Fibroblast of lung (primary cell): ENCODE measurements around the gene UBE2L3. TPM values are rescaled to one million over a fixed set of nuclear protein-coding genes. Genes with fewer than 3 reads are reported as not detected.

Experiments used
- DNase-seq, 2 donors: peaks; one replicate each; pipeline versions ENCODE4 v3.0.0 to v3.0.0-alpha.2; 2010; ENCODE audit warnings: low read depth in 2 of 2
- H2AFZ ChIP-seq: 2 replicates; pipeline ENCODE4 v1.5.1; 2012; ENCODE audit warnings: low read length, control low read depth, inconsistent platforms
- H3K27ac ChIP-seq: 2 replicates; pipeline ENCODE4 v1.5.1; 2011; ENCODE audit warnings: low read length, control low read depth; ENCODE audit not compliant: insufficient read depth
- H3K27me3 ChIP-seq: 2 replicates; pipeline ENCODE4 v1.5.1; 2011; ENCODE audit warnings: mild to moderate bottlenecking, low read length; ENCODE audit not compliant: control insufficient read depth, insufficient read depth
- H3K36me3 ChIP-seq: 2 replicates; pipeline ENCODE4 v1.5.1; 2011; ENCODE audit warnings: low read length; ENCODE audit not compliant: control insufficient read depth, insufficient read depth
- H3K4me1 ChIP-seq: 2 replicates; pipeline ENCODE4 v1.5.1; 2011; ENCODE audit warnings: low read length; ENCODE audit not compliant: control insufficient read depth, insufficient read depth; ENCODE audit errors: extremely low read depth
- H3K4me2 ChIP-seq: 2 replicates; pipeline ENCODE4 v1.5.1; 2011; ENCODE audit warnings: low read length, control low read depth; ENCODE audit not compliant: insufficient read depth; ENCODE audit errors: extremely low read depth
- H3K4me3 ChIP-seq, 4 experiments: fragments of 200-600 bp in 1 of 4; sonication (generic) in 1 of 4; replicated peaks in 1 of 4; 2 replicates each; pipeline ENCODE4 v1.5.1; 2011 to 2016; ENCODE audit warnings: low read length in 4 of 4, low read depth in 3 of 4, mild to moderate bottlenecking in 3 of 4, control low read depth in 2 of 4, inconsistent platforms in 1 of 4, mixed read lengths in 1 of 4; ENCODE audit not compliant: insufficient read depth in 1 of 4; ENCODE audit errors: control extremely low read depth in 1 of 4
- H3K79me2 ChIP-seq: 2 replicates; pipeline ENCODE4 v1.5.1; 2012; ENCODE audit warnings: mild to moderate bottlenecking, low read length, inconsistent platforms; ENCODE audit not compliant: control insufficient read depth, insufficient read depth
- H3K9ac ChIP-seq: 2 replicates; pipeline ENCODE4 v1.5.1; 2011; ENCODE audit warnings: mild to moderate bottlenecking, low read length, control low read depth; ENCODE audit not compliant: insufficient read depth
- H3K9me3 ChIP-seq: 2 replicates; pipeline ENCODE4 v1.5.1; 2012; ENCODE audit warnings: low read depth, low read length; ENCODE audit not compliant: control insufficient read depth, insufficient read depth
- H4K20me1 ChIP-seq: 2 replicates; pipeline ENCODE4 v1.5.1; 2011; ENCODE audit warnings: low read length; ENCODE audit not compliant: control insufficient read depth, insufficient read depth; ENCODE audit errors: extremely low read depth
- CTCF ChIP-seq, 2 donors: IDR thresholded peaks in 1 of 2; conservative IDR thresholded peaks in 1 of 2; 1 replicate in 1 of 2; 2 replicates in 1 of 2; pipeline ENCODE4 v1.5.1; 2011 to 2012; ENCODE audit warnings: low read length in 2 of 2, control low read depth in 1 of 2, inconsistent platforms in 1 of 2, low read depth in 1 of 2, mild to moderate bottlenecking in 1 of 2
- EZH2 ChIP-seq: IDR thresholded peaks from 2 replicates; pipeline ENCODE4 v1.5.1; 2012; ENCODE audit warnings: low read length, control low read depth, mild to moderate bottlenecking; ENCODE audit errors: missing control alignments
- polyA plus RNA-seq, 2 donors: library from polyadenylated mRNA; depleted of rRNA in 1 of 2; stranded (reverse) in 1 of 2; unstranded in 1 of 2; fragments of >200 nt; gene quantifications; 2 replicates each; pipeline ENCODE4 v1.2.1, GENCODE V29; 2011 to 2012; ENCODE audit warnings: missing spikeins in 1 of 2
- total RNA-seq: library from RNA; depleted of rRNA; stranded (reverse); fragments of >200 nt; gene quantifications from 2 replicates; pipeline ENCODE4 v1.2.1, GENCODE V29; 2014

The UBE2L3 gene
- total and polyA plus RNA-seq, 2 donors (not counting 1 experiment from before 2014, with no cell fraction given): 23.8 to 82.4 TPM

- H3K36me3 ChIP-seq: peaks cover 18% of the 10 kb centered on the region
- no peak overlapping the region for H3K27ac ChIP-seq
- H3K9ac ChIP-seq: no peak overlapping the region
- no peaks in the 10 kb centered on the region for H3K9me3 ChIP-seq
- H3K4me2 ChIP-seq: no peak overlapping the region
- TF ChIP-seq EZH2: no peak
- H3K27me3 ChIP-seq: no peaks in the 10 kb centered on the region
- DNase-seq: peak in 1 of 2 donors; percentile 34
- H4K20me1 ChIP-seq: no peaks in the 10 kb centered on the region
- H3K79me2 ChIP-seq: peaks cover 40% of the 10 kb centered on the region
- H3K4me1 ChIP-seq: peaks cover 7% of the 10 kb centered on the region
- H2AFZ ChIP-seq: no peak overlapping the region
- H3K4me3 ChIP-seq: no peak overlapping the region
Observed at GRCh38 chr22:21622011-21622918, 54.8 kb downstream of the UBE2L3 start.

- no peak for TF ChIP-seq CTCF (conservative IDR thresholded peaks at IDR 0.05 in 1 of 2, IDR thresholded peaks at IDR 0.05 in 1 of 2; ENCODE audit: low read depth in 1 of 2, low read length in 2 of 2)
- no peak for TF ChIP-seq EZH2
- Histone ChIP-seq H2AFZ (no peak overlapping the region), H3K9ac (no peak overlapping the region), H3K27me3 (no peaks in the 10 kb centered on the region), H3K9me3 (no peaks in the 10 kb centered on the region), H3K36me3 (peaks cover 18% of the 10 kb centered on the region), H3K4me2 (no peak overlapping the region), H3K4me3 (no peak overlapping the region), H4K20me1 (no peaks in the 10 kb centered on the region), H3K79me2 (peaks cover 38% of the 10 kb centered on the region), H3K27ac (no peak overlapping the region), H3K4me1 (peaks cover 7% of the 10 kb centered on the region)
- DNase-seq: no peak
Observed at GRCh38 chr22:21622919-21623647, 55.6 kb downstream of the UBE2L3 start.

GRCh38 chr22:21623648-21623970, 56.1 kb downstream of the UBE2L3 start:
- no peaks in the 10 kb centered on the region for H3K27me3 ChIP-seq
- TF ChIP-seq CTCF (conservative IDR thresholded peaks at IDR 0.05 in 1 of 2, IDR thresholded peaks at IDR 0.05 in 1 of 2; ENCODE audit: low read depth in 1 of 2, low read length in 2 of 2): no peak
- no peak for TF ChIP-seq EZH2
- H4K20me1 ChIP-seq: no peaks in the 10 kb centered on the region
- H3K27ac ChIP-seq: no peak overlapping the region
- no peak overlapping the region for H3K4me2 ChIP-seq
- H3K9ac ChIP-seq: no peak overlapping the region
- peaks cover 20% of the 10 kb centered on the region for H3K36me3 ChIP-seq
- no peaks in the 10 kb centered on the region for H3K9me3 ChIP-seq
- H3K79me2 ChIP-seq: peaks cover 38% of the 10 kb centered on the region
- DNase-seq: no peak
- peaks cover 7% of the 10 kb centered on the region for H3K4me1 ChIP-seq
- H2AFZ ChIP-seq: no peak overlapping the region
- H3K4me3 ChIP-seq: no peak overlapping the region
